ENCODE measurements around the gene CHMP2A. TPM values are rescaled to one million over a fixed set of nuclear protein-coding genes. Genes with fewer than 3 reads are reported as not detected.

Gene CHMP2A
- total and polyA plus RNA-seq, 2 experiments from 2014 or later: 92.2 to 145 TPM

- no peak for TF ChIP-seq ZNF462 (CRISPR knock-in tag; IDR thresholded peaks at IDR 0.05)
- no peak for TF ChIP-seq JUNB (IDR thresholded peaks at IDR 0.05; ENCODE audit: unreplicated experiment)
Measured at GRCh38 chr19:58550362-58551122, 4.4 kb downstream of the CHMP2A start (continued).

GRCh38 chr19:58549664-58550361, 5.1 kb downstream of the CHMP2A start:
- no peak overlapping the region for H3K4me2 ChIP-seq
- H3K4me1 ChIP-seq (ENCODE audit: insufficient read depth): peaks cover 19% of the 10 kb centered on the region; the same call in 1 of the 2 replicates
- H3K27me3 Mint-ChIP-seq (ENCODE audit: insufficient read depth, low read depth, poor library complexity): peaks cover 33% of the 10 kb centered on the region
- no peak overlapping the region for H2AFZ ChIP-seq
- peaks cover 9% of the 10 kb centered on the region; the same call in 2 of the 3 replicates for H3K9me3 Mint-ChIP-seq
- H3F3A ChIP-seq (replicated peaks; ENCODE audit: low read depth): peaks cover 91% of the 10 kb centered on the region
- no peaks in the 10 kb centered on the region for H3K9me2 ChIP-seq (ENCODE audit: insufficient read depth)
- H3K27ac Mint-ChIP-seq: no peak overlapping the region
- no peaks in the 10 kb centered on the region for H3K27me3 ChIP-seq (ENCODE audit: insufficient read depth)
- H3K36me3 Mint-ChIP-seq (ENCODE audit: low read depth): peaks cover 90% of the 10 kb centered on the region
- H3K27ac ChIP-seq (ENCODE audit: low read depth): no peak overlapping the region
- no peak for DNase-seq (ENCODE audit: low spot score)
- H3K36me3 ChIP-seq (ENCODE audit: insufficient read depth): peaks cover 51% of the 10 kb centered on the region
- H4K20me1 ChIP-seq (replicated peaks; ENCODE audit: insufficient read depth): peaks cover 44% of the 10 kb centered on the region
- H3K79me2 ChIP-seq (replicated peaks; ENCODE audit: insufficient read depth): peaks cover 36% of the 10 kb centered on the region
- H3K4me1 Mint-ChIP-seq: peaks cover 33% of the 10 kb centered on the region
- no peak overlapping the region for H3K4me3 ChIP-seq
- no peak for ATAC-seq
- peak overlapping the region; percentile 30; the same call in 1 of the 3 replicates for H3K4me3 Mint-ChIP-seq
- TF ChIP-seq CTCF (conservative IDR thresholded peaks at IDR 0.05; ENCODE audit: low read depth in 2 of 2): no peak
- TF ChIP-seq ETS1 (IDR thresholded peaks at IDR 0.05): no peak
- TF ChIP-seq REST (IDR thresholded peaks at IDR 0.05; ENCODE audit: unreplicated experiment): no peak
- no peak for TF ChIP-seq STAT1 (IDR thresholded peaks at IDR 0.05; ENCODE audit: unreplicated experiment)
- no peak for TF ChIP-seq JUNB (IDR thresholded peaks at IDR 0.05; ENCODE audit: unreplicated experiment)
- no peak for TF ChIP-seq CREB1 (CRISPR knock-in tag; IDR thresholded peaks at IDR 0.05; ENCODE audit: low read depth)
- TF ChIP-seq POLR2AphosphoS5 (IDR thresholded peaks at IDR 0.05; ENCODE audit: low read depth): no peak

All from GM23338 (cell line).